Activated CD4-positive, alpha-beta T cell treated with anti-CD3 and anti-CD28 coated beads, Interleukin-2, amount 50 U/mL, for 48 hours (primary cell): Measurements from ENCODE around the gene RAB8A.
"Not testable (repeated sequence)": the region's sequence is repeated elsewhere in the genome, so short reads cannot be mapped to it uniquely, and the experiment has no call there.

ENCODE experiments used
- DNase-seq, 2 experiments: peaks; one replicate each; pipeline ENCODE4 v3.0.0-alpha.2; 2020

Gene RAB8A

GRCh38 chr19:16078759-16079707, 32.7 kb upstream of the RAB8A start:
- DNase-seq: peak; percentile 50 to 67

- DNase-seq: no peak
Observed at GRCh38 chr19:16084067-16084685, 27.5 kb upstream of the RAB8A start.

- DNase-seq: no peak
Observed at GRCh38 chr19:16085115-16085514, 26.6 kb upstream of the RAB8A start.

- not testable (repeated sequence) for DNase-seq
Observed at GRCh38 chr19:16087404-16087803, 24.3 kb upstream of the RAB8A start.

- no peak for DNase-seq
Observed at GRCh38 chr19:16087940-16088339, 23.7 kb upstream of the RAB8A start.

GRCh38 chr19:16088351-16089009, 23.2 kb upstream of the RAB8A start:
- DNase-seq: no peak

- DNase-seq: no peak
Observed at GRCh38 chr19:16089010-16089846, 22.5 kb upstream of the RAB8A start.

GRCh38 chr19:16091546-16092475, 19.9 kb upstream of the RAB8A start:
- DNase-seq: no peak

GRCh38 chr19:16094360-16095070, 17.2 kb upstream of the RAB8A start:
- no peak for DNase-seq

- no peak for DNase-seq
Observed at GRCh38 chr19:16095071-16095571, 16.6 kb upstream of the RAB8A start.

GRCh38 chr19:16096280-16096855, 15.3 kb upstream of the RAB8A start:
- DNase-seq: no peak

- DNase-seq: no peak
Observed at GRCh38 chr19:16098416-16098768, 13.3 kb upstream of the RAB8A start.

GRCh38 chr19:16098821-16099220, 12.9 kb upstream of the RAB8A start:
- DNase-seq: no peak

- not testable (repeated sequence) for DNase-seq
Observed at GRCh38 chr19:16099314-16099965, 12.2 kb upstream of the RAB8A start.

GRCh38 chr19:16100524-16100923, 11.2 kb upstream of the RAB8A start:
- no peak for DNase-seq

GRCh38 chr19:16104722-16105121, 7.0 kb upstream of the RAB8A start:
- no peak for DNase-seq

GRCh38 chr19:16106121-16106520, 5.6 kb upstream of the RAB8A start:
- DNase-seq: no peak

- no peak for DNase-seq
Observed at GRCh38 chr19:16111909-16112752, 442 bp downstream of the RAB8A start.

- no peak for DNase-seq
Observed at GRCh38 chr19:16112778-16113177, 1.1 kb downstream of the RAB8A start.
